Cardiac septum (tissue), 1 donor: ENCODE data around the gene FARS2. TPM values are rescaled to one million over a fixed set of nuclear protein-coding genes. Genes with fewer than 3 reads are reported as not detected.

ENCODE experiments used
- DNase-seq: peaks from one replicate; pipeline ENCODE4 v3.0.0-alpha.2; 2020; ENCODE audit warnings: low spot score
- intact Hi-C: fragments of 100-400 bp; cut with DNase I; formaldehyde crosslinking; loops from one replicate; pipeline ENCODE4 v1.14.0; 2022
- total RNA-seq: library from RNA; stranded (reverse); fragmentation: NEBNext Ultra II Directional; extraction: Animal tissue kit (Norgen Biotek cat#: 25700); gene quantifications from one replicate; pipeline ENCODE4 v1.2.1, GENCODE V29; 2021
- donor health status: DM: no; HTN: no; CAD: no.

Gene FARS2
- total RNA-seq, 1 donor from 2014 or later: 13.3 TPM

DNA sequence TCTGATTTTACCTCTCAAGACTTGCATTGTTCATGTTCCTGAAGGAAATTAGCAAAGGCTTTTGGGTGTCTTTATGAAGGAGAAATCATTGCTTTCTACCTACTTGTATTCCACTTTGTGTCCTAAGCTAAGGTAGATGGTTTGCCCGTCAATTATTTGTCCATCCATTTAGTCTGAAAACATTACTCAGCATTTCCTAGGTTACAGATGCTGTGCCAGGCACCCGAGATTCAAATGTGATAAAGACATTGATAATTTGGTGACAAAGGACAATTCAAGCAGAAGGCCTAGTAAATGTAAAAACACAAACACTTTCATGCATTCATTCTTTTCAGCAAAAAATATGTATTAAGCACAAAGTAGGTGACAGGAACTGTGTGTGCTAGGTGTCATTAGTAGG lies 251.1 kb downstream of the FARS2 start:
- DNase-seq: no peak
- intact Hi-C loops: no loop called here

DNA sequence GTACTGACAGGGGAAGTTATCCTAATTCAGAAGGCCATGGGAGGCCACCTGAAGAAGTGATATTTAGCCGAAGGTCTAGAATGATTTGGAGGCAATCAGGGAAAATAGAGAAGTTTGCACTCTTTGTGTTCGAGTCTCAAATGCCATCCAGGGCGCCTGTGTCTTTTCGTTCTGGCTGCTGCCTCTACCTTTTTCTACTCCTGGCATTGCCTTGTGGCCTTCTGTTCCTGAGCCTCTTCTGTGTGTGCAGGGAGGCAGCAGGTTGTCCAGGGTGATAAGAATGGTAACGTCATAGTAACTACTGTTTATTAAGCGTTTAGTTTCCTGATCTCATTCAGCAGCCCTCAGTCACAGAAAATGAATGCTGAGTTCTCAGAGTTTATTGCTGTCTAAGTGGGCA lies 252.1 kb downstream of the FARS2 start:
- no peak for DNase-seq
- intact Hi-C loops: no loop called here

GRCh38 chr6:5514353-5514752 lies 253.0 kb downstream of the FARS2 start:
- DNase-seq: no peak
- intact Hi-C loops: no loop called here

GRCh38 chr6:5515200-5515599 lies 253.9 kb downstream of the FARS2 start:
- DNase-seq: no peak
- intact Hi-C loops: no loop called here

GRCh38 chr6:5516036-5516435 lies 254.7 kb downstream of the FARS2 start:
- DNase-seq: no peak
- intact Hi-C loops: no loop called here

- no peak for DNase-seq
- intact Hi-C loops: no loop called here
Measured at GRCh38 chr6:5517796-5518195, 256.5 kb downstream of the FARS2 start.

DNA sequence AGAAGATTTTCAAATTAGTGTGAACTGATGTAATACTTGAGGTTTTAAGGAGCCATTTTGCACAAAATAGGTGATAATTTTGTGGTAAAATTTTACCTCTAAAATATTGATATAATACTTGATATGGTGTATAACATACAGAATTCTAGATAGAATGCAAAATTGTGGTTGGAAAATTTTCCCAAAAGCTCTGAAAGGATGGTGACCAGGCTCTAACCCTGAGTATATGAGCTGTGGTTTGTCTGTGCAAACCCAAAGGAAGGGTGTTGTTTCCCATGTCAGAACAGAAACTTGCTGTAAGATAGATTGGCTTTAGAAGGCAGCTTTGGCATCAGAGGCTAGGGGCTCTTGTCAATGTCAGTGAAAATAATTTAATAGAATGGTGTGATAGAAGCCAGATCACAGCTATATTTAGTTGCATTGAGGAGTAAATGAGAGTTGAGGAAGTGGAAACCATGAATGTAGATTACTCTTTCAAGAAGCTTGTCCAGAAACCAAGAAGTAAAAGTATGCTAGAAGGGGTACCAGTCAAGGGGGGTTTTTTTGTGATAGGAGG lies 257.7 kb downstream of the FARS2 start:
- no peak for DNase-seq
- intact Hi-C loops: no loop called here

GRCh38 chr6:5520796-5521195 lies 259.5 kb downstream of the FARS2 start:
- DNase-seq: no peak
- intact Hi-C loops: no loop called here

- no peak for DNase-seq
- intact Hi-C loops: no loop called here
Measured at GRCh38 chr6:5521322-5521721, 260.0 kb downstream of the FARS2 start.

- intact Hi-C loops: no loop called here
Measured at GRCh38 chr6:5522147-5522546, 260.8 kb downstream of the FARS2 start.

GRCh38 chr6:5524110-5524509 lies 262.8 kb downstream of the FARS2 start:
- intact Hi-C loops: no loop called here
- no peak for DNase-seq

More at GRCh38 chr6:5522147-5522546, 260.8 kb downstream of the FARS2 start:
- DNase-seq: no peak

GRCh38 chr6:5525209-5525608 lies 263.9 kb downstream of the FARS2 start:
- DNase-seq: no peak
- intact Hi-C loops: no loop called here

DNA sequence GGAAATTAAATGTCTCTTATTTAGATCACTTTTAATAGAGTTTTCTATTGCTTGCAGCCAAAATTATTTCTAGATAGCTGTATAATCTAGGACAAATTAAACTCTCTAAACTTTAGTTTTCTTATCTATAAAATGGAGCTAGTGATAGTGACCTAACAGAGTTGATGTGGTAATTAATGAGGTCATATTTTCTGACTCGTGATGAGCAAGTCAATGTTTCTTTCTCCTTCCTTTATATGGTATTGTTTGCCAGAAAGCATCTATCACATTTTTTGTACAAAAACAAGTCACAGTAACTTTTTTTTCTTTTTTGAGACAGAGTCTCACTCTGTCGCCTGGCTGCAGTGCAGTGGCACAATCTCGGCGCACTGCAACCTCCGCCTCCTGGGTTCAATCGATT lies 267.7 kb downstream of the FARS2 start:
- intact Hi-C loops: no loop called here
- no peak for DNase-seq

- no peak for DNase-seq
- intact Hi-C loops: no loop called here
Measured at GRCh38 chr6:5529733-5530132, 268.4 kb downstream of the FARS2 start.

GRCh38 chr6:5531161-5531560 lies 269.8 kb downstream of the FARS2 start:
- intact Hi-C loops: no loop called here
- DNase-seq: no peak

- DNase-seq: no peak
- intact Hi-C loops: no loop called here
Measured at GRCh38 chr6:5531853-5532375, 270.6 kb downstream of the FARS2 start.

GRCh38 chr6:5532941-5533340 lies 271.6 kb downstream of the FARS2 start:
- DNase-seq: no peak
- intact Hi-C loops: no loop called here

DNA sequence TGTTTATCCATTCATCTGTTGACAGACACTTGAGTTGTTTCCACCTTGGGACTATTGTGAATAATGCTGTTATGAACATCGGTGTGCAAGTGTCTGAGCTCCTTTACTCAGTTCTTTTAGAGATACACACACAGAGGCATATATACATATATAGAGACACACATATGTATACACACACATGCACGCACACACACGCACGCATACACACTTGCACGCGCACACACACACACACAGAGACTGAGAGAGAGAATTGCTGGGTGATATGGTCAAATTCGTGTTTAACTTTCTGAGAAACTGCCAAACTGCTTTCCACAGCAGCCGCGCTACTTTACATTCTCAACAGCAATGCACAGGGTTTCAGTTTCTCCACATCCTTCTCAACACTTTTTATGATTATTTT lies 273.3 kb downstream of the FARS2 start:
- intact Hi-C loops: no loop called here
- no peak for DNase-seq

DNA sequence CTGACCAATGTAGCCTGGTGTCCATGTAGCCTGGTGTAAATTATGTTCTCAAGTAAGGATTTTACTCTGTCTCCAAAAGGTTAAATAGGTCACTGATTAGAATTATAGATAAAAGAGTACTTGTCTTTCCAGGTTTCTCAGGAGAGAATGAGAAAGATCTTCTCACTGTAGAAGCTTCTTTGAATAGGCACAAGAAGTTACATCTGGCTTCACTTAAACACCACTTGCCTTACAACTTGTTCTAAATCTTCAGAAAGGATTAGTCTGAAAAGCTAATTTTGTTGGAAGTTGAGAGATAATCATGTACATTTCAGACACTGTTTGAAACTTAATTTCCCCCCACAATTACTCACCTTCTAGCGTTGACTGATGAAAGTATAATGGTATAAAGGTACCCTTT lies 275.3 kb downstream of the FARS2 start:
- DNase-seq: no peak
- intact Hi-C loops: no loop called here

- intact Hi-C loops: no loop called here
- no peak for DNase-seq
Measured at GRCh38 chr6:5537132-5537531, 275.8 kb downstream of the FARS2 start.

GRCh38 chr6:5537967-5538366 lies 276.7 kb downstream of the FARS2 start:
- intact Hi-C loops: no loop called here
- DNase-seq: no peak

DNA sequence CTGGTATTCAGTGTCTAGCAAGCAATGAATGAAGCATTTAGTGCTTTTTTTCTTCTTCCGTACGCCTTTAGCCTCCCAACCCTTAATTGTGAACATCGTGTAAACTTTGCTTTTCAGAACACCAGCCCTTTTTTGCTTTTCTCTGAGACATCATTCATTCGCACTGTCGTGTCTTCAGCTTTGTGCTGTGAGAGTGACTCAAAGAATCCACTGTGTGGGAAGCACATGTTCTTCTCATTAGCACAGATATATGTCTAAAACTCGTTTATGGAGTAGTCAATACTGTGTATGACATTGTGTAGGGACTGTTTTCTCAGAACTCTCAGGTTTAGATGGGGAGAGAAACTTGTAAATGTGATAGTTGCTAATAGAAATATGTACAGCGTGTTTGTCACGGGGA lies 279.1 kb downstream of the FARS2 start:
- intact Hi-C loops: no loop called here
- no peak for DNase-seq
